ENCODE results near the gene TEX51. TPM values are rescaled to one million over a fixed set of nuclear protein-coding genes. Genes with fewer than 3 reads are reported as not detected.

The TEX51 gene
- total RNA-seq, 1 experiment from 2014 or later = not detected

GRCh38 chr2:126864861-126865260 lies 33.8 kb upstream of the TEX51 start:
- Histone ChIP-seq H3K4me3 (ENCODE audit: low read length) (no peak overlapping the region), H3K27me3 (ENCODE audit: low read length) (0 out of 2 replicates have a peak, but pooled peaks cover 8% of the 10 kb centered on the region), H2AFZ (ENCODE audit: low read length) (no peak overlapping the region), H3K4me2 (ENCODE audit: low read depth, low read length, poor library complexity, severe bottlenecking) (no peak overlapping the region), H3K36me3 (ENCODE audit: insufficient read depth, low read length) (no peaks in the 10 kb centered on the region), H3K27ac (ENCODE audit: low read length) (no peak overlapping the region), H3K9me3 (ENCODE audit: low read length) (no peaks in the 10 kb centered on the region; the same call in 1 of the 2 replicates), H3K4me1 (ENCODE audit: low read length) (peaks cover 25% of the 10 kb centered on the region), H3K9me2 (replicated peaks; ENCODE audit: insufficient read depth, low read length) (no peaks in the 10 kb centered on the region), H4K20me1 (ENCODE audit: insufficient read depth, low read depth, low read length) (no peaks in the 10 kb centered on the region), H3K79me2 (ENCODE audit: low read length) (no peaks in the 10 kb centered on the region), H3K9ac (ENCODE audit: low read length) (no peak overlapping the region)
- DNase-seq = peak; percentile 60

- Histone ChIP-seq H3K27me3 (ENCODE audit: low read length) (0 out of 2 replicates have a peak, but pooled peaks cover 8% of the 10 kb centered on the region), H3K9me2 (replicated peaks; ENCODE audit: insufficient read depth, low read length) (no peaks in the 10 kb centered on the region), H3K4me2 (ENCODE audit: low read depth, low read length, poor library complexity, severe bottlenecking) (no peak overlapping the region), H4K20me1 (ENCODE audit: insufficient read depth, low read depth, low read length) (no peaks in the 10 kb centered on the region), H3K9me3 (ENCODE audit: low read length) (no peaks in the 10 kb centered on the region; the same call in 1 of the 2 replicates), H3K36me3 (ENCODE audit: insufficient read depth, low read length) (no peaks in the 10 kb centered on the region), H2AFZ (ENCODE audit: low read length) (no peak overlapping the region), H3K27ac (ENCODE audit: low read length) (no peak overlapping the region), H3K4me3 (ENCODE audit: low read length) (no peak overlapping the region), H3K4me1 (ENCODE audit: low read length) (peaks cover 25% of the 10 kb centered on the region), H3K9ac (ENCODE audit: low read length) (no peak overlapping the region), H3K79me2 (ENCODE audit: low read length) (no peaks in the 10 kb centered on the region)
- DNase-seq = no peak
Measured at GRCh38 chr2:126866451-126866850, 32.2 kb upstream of the TEX51 start.

- no peak overlapping the region for H3K9ac ChIP-seq (ENCODE audit: low read length)
- H3K9me3 ChIP-seq (ENCODE audit: low read length) = peaks cover 3% of the 10 kb centered on the region; the same call in 1 of the 2 replicates
- H3K27ac ChIP-seq (ENCODE audit: low read length) = no peak overlapping the region
- H4K20me1 ChIP-seq (ENCODE audit: insufficient read depth, low read depth, low read length) = no peaks in the 10 kb centered on the region
- no peak for DNase-seq
- no peak overlapping the region for H3K4me2 ChIP-seq (ENCODE audit: low read depth, low read length, poor library complexity, severe bottlenecking)
- no peaks in the 10 kb centered on the region for H3K36me3 ChIP-seq (ENCODE audit: insufficient read depth, low read length)
- H3K9me2 ChIP-seq (replicated peaks; ENCODE audit: insufficient read depth, low read length) = no peaks in the 10 kb centered on the region
- H2AFZ ChIP-seq (ENCODE audit: low read length) = no peak overlapping the region
- H3K4me1 ChIP-seq (ENCODE audit: low read length) = no peaks in the 10 kb centered on the region
- H3K79me2 ChIP-seq (ENCODE audit: low read length) = no peaks in the 10 kb centered on the region
- H3K4me3 ChIP-seq (ENCODE audit: low read length) = no peak overlapping the region
- no peaks in the 10 kb centered on the region; the same call in 1 of the 2 replicates for H3K27me3 ChIP-seq (ENCODE audit: low read length)
Measured at GRCh38 chr2:126874961-126875360, 23.7 kb upstream of the TEX51 start.

GRCh38 chr2:126876631-126877030 lies 22.1 kb upstream of the TEX51 start:
- H3K36me3 ChIP-seq (ENCODE audit: insufficient read depth, low read length) = no peaks in the 10 kb centered on the region
- no peak for DNase-seq

GRCh38 chr2:126877041-126877440 lies 21.6 kb upstream of the TEX51 start:
- H3K4me2 ChIP-seq (ENCODE audit: low read depth, low read length, poor library complexity, severe bottlenecking) = no peak overlapping the region
- no peak overlapping the region for H2AFZ ChIP-seq (ENCODE audit: low read length)
- H3K4me1 ChIP-seq (ENCODE audit: low read length) = no peaks in the 10 kb centered on the region
- no peak overlapping the region for H3K9ac ChIP-seq (ENCODE audit: low read length)
- peaks cover 3% of the 10 kb centered on the region; the same call in 1 of the 2 replicates for H3K9me3 ChIP-seq (ENCODE audit: low read length)
- H3K79me2 ChIP-seq (ENCODE audit: low read length) = no peaks in the 10 kb centered on the region
- H4K20me1 ChIP-seq (ENCODE audit: insufficient read depth, low read depth, low read length) = no peaks in the 10 kb centered on the region
- no peaks in the 10 kb centered on the region for H3K36me3 ChIP-seq (ENCODE audit: insufficient read depth, low read length)
- no peaks in the 10 kb centered on the region; the same call in 1 of the 2 replicates for H3K27me3 ChIP-seq (ENCODE audit: low read length)
- H3K9me2 ChIP-seq (replicated peaks; ENCODE audit: insufficient read depth, low read length) = no peaks in the 10 kb centered on the region
- no peak overlapping the region for H3K4me3 ChIP-seq (ENCODE audit: low read length)
- DNase-seq = no peak
- no peak overlapping the region for H3K27ac ChIP-seq (ENCODE audit: low read length)

More at GRCh38 chr2:126876631-126877030, 22.1 kb upstream of the TEX51 start:
- Histone ChIP-seq H3K9me3 (ENCODE audit: low read length) (peaks cover 3% of the 10 kb centered on the region; the same call in 1 of the 2 replicates), H3K27ac (ENCODE audit: low read length) (no peak overlapping the region), H3K79me2 (ENCODE audit: low read length) (no peaks in the 10 kb centered on the region), H3K4me1 (ENCODE audit: low read length) (no peaks in the 10 kb centered on the region), H3K4me2 (ENCODE audit: low read depth, low read length, poor library complexity, severe bottlenecking) (no peak overlapping the region), H3K4me3 (ENCODE audit: low read length) (no peak overlapping the region), H3K9me2 (replicated peaks; ENCODE audit: insufficient read depth, low read length) (no peaks in the 10 kb centered on the region), H3K27me3 (ENCODE audit: low read length) (no peaks in the 10 kb centered on the region; the same call in 1 of the 2 replicates), H4K20me1 (ENCODE audit: insufficient read depth, low read depth, low read length) (no peaks in the 10 kb centered on the region), H2AFZ (ENCODE audit: low read length) (no peak overlapping the region), H3K9ac (ENCODE audit: low read length) (no peak overlapping the region)

GRCh38 chr2:126877861-126878565 lies 20.7 kb upstream of the TEX51 start:
- H4K20me1 ChIP-seq (ENCODE audit: insufficient read depth, low read depth, low read length) = no peaks in the 10 kb centered on the region

GRCh38 chr2:126878601-126879000 lies 20.1 kb upstream of the TEX51 start:
- H3K79me2 ChIP-seq (ENCODE audit: low read length) = no peaks in the 10 kb centered on the region
- no peak overlapping the region for H3K4me2 ChIP-seq (ENCODE audit: low read depth, low read length, poor library complexity, severe bottlenecking)
- no peaks in the 10 kb centered on the region for H4K20me1 ChIP-seq (ENCODE audit: insufficient read depth, low read depth, low read length)
- H3K9me3 ChIP-seq (ENCODE audit: low read length) = peaks cover 3% of the 10 kb centered on the region; the same call in 1 of the 2 replicates
- H3K9me2 ChIP-seq (replicated peaks; ENCODE audit: insufficient read depth, low read length) = no peaks in the 10 kb centered on the region
- DNase-seq = no peak
- H3K4me3 ChIP-seq (ENCODE audit: low read length) = no peak overlapping the region
- H3K36me3 ChIP-seq (ENCODE audit: insufficient read depth, low read length) = no peaks in the 10 kb centered on the region
- H2AFZ ChIP-seq (ENCODE audit: low read length) = no peak overlapping the region
- no peak overlapping the region for H3K27ac ChIP-seq (ENCODE audit: low read length)
- no peaks in the 10 kb centered on the region; the same call in 1 of the 2 replicates for H3K27me3 ChIP-seq (ENCODE audit: low read length)
- H3K4me1 ChIP-seq (ENCODE audit: low read length) = no peaks in the 10 kb centered on the region
- H3K9ac ChIP-seq (ENCODE audit: low read length) = no peak overlapping the region

More at GRCh38 chr2:126877861-126878565, 20.7 kb upstream of the TEX51 start:
- Histone ChIP-seq H3K4me1 (ENCODE audit: low read length) (no peaks in the 10 kb centered on the region), H3K9me3 (ENCODE audit: low read length) (peaks cover 3% of the 10 kb centered on the region; the same call in 1 of the 2 replicates), H3K79me2 (ENCODE audit: low read length) (no peaks in the 10 kb centered on the region), H3K9me2 (replicated peaks; ENCODE audit: insufficient read depth, low read length) (no peaks in the 10 kb centered on the region), H3K27me3 (ENCODE audit: low read length) (no peaks in the 10 kb centered on the region; the same call in 1 of the 2 replicates), H2AFZ (ENCODE audit: low read length) (no peak overlapping the region), H3K36me3 (ENCODE audit: insufficient read depth, low read length) (no peaks in the 10 kb centered on the region), H3K9ac (ENCODE audit: low read length) (no peak overlapping the region), H3K4me2 (ENCODE audit: low read depth, low read length, poor library complexity, severe bottlenecking) (no peak overlapping the region), H3K27ac (ENCODE audit: low read length) (no peak overlapping the region), H3K4me3 (ENCODE audit: low read length) (no peak overlapping the region)
- no peak for DNase-seq

GRCh38 chr2:126879348-126880298 lies 19.1 kb upstream of the TEX51 start:
- Histone ChIP-seq H3K4me2 (ENCODE audit: low read depth, low read length, poor library complexity, severe bottlenecking) (no peak overlapping the region), H3K4me1 (ENCODE audit: low read length) (no peaks in the 10 kb centered on the region), H3K36me3 (ENCODE audit: insufficient read depth, low read length) (no peaks in the 10 kb centered on the region), H3K9me2 (replicated peaks; ENCODE audit: insufficient read depth, low read length) (no peaks in the 10 kb centered on the region), H3K4me3 (ENCODE audit: low read length) (no peak overlapping the region), H3K27me3 (ENCODE audit: low read length) (no peaks in the 10 kb centered on the region; the same call in 1 of the 2 replicates), H2AFZ (ENCODE audit: low read length) (no peak overlapping the region), H3K27ac (ENCODE audit: low read length) (no peak overlapping the region), H3K79me2 (ENCODE audit: low read length) (no peaks in the 10 kb centered on the region), H3K9me3 (ENCODE audit: low read length) (peaks cover under 1% of the 10 kb centered on the region; the same call in 1 of the 2 replicates), H3K9ac (ENCODE audit: low read length) (no peak overlapping the region), H4K20me1 (ENCODE audit: insufficient read depth, low read depth, low read length) (no peaks in the 10 kb centered on the region)
- no peak for DNase-seq

Data from Karpas-422 (cell line).